HepG2 (cell line): Measurements from ENCODE around the gene MYCBPAP. TPM values are rescaled to one million over a fixed set of nuclear protein-coding genes. Genes with fewer than 3 reads are reported as not detected.

Source experiments
- ATAC-seq: fragments of 200-7000 bp; cut with Tn5 transposase; 3 replicates; pipeline ENCODE4 v1.9.1; 2020; ENCODE audit warnings: mild to moderate bottlenecking, moderate library complexity
- BruUV-seq: library from RNA; stranded (reverse); fragments of 400-500 nt; replicated peaks from 2 replicates; lab custom pipeline; 2021; lab: Mats Ljungman, UMichigan
- CTCF ChIA-PET: fragments of 300-600 bp; formaldehyde crosslinking; extraction: SDS; loops from one replicate; lab custom pipeline; 2021; ENCODE audit warnings: low total read pairs, inconsistent platforms, low intra/inter-chr PET ratio; lab: Yijun Ruan, JAX
- POLR2A ChIA-PET: fragments of 350-600 bp; sonication (Branson Sonifier 250); formaldehyde crosslinking; loops from one replicate; lab custom pipeline; 2020; ENCODE audit warnings: antibody characterized with exemption, inconsistent platforms; lab: Yijun Ruan, JAX
- DNase-seq: peaks from one replicate; pipeline ENCODE4 v3.0.0-alpha.2; 2015; ENCODE audit warnings: low spot score
- FAIRE-seq: peaks from 3 replicates; lab custom pipeline; 2011; peaks lifted over from hg19 to GRCh38; lab: Jason Lieb, UNC
- H2AFZ ChIP-seq: one replicate; pipeline ENCODE4 v1.6.1; 2011; ENCODE audit warnings: low read length, inconsistent platforms
- H3K27ac ChIP-seq: fragments of 300-600 bp; 3 replicates; pipeline ENCODE4 v1.8.0; 2011; ENCODE audit warnings: mixed run types, mild to moderate bottlenecking, mixed read lengths, low read length, inconsistent platforms; ENCODE audit not compliant: insufficient read depth; ENCODE audit errors: extremely low read length
- H3K27me3 ChIP-seq, 2 experiments: fragments of 200-600 bp in 1 of 2; 2 replicates in 1 of 2; 3 replicates in 1 of 2; pipeline versions ENCODE4 v1.6.0 to v1.8.0; 2011; ENCODE audit warnings: low read length in 2 of 2, mild to moderate bottlenecking in 2 of 2, moderate library complexity in 2 of 2, inconsistent platforms in 1 of 2; ENCODE audit not compliant: insufficient read depth in 2 of 2, control insufficient read depth in 1 of 2
- H3K36me3 ChIP-seq, 2 experiments: fragments of 200-600 bp in 1 of 2; replicated peaks in 1 of 2; 2 replicates in 1 of 2; 3 replicates in 1 of 2; pipeline versions ENCODE4 v1.5.1 to v1.8.0; 2011; ENCODE audit warnings: low read length in 2 of 2, inconsistent platforms in 1 of 2; ENCODE audit not compliant: insufficient read depth in 2 of 2, control insufficient read depth in 1 of 2
- H3K4me1 ChIP-seq: 2 replicates; pipeline ENCODE4 v1.5.1; 2012; ENCODE audit warnings: low read length, inconsistent platforms; ENCODE audit not compliant: insufficient read depth
- H3K4me2 ChIP-seq: 2 replicates; pipeline ENCODE4 v1.6.0; 2011; ENCODE audit warnings: low read depth, low read length, inconsistent platforms
- H3K4me3 ChIP-seq, 3 experiments: fragments of 200-600 bp in 1 of 3; sonication (generic), shearing (Covaris generic) in 1 of 3; replicated peaks in 1 of 3; 2 replicates each; pipeline ENCODE4 v1.5.1; 2011 to 2016; ENCODE audit warnings: low read length in 3 of 3, inconsistent platforms in 2 of 3, low read depth in 2 of 3, mild to moderate bottlenecking in 2 of 3, control low read depth in 1 of 3, mixed read lengths in 1 of 3; ENCODE audit not compliant: insufficient read depth in 1 of 3
- H3K79me2 ChIP-seq: one replicate; pipeline ENCODE4 v1.6.1; 2011; ENCODE audit warnings: low read length, inconsistent platforms; ENCODE audit not compliant: insufficient read depth
- H3K9ac ChIP-seq: 2 replicates; pipeline ENCODE4 v1.6.0; 2011; ENCODE audit warnings: mild to moderate bottlenecking, low read depth, low read length, inconsistent platforms; ENCODE audit not compliant: insufficient read depth
- H3K9me3 ChIP-seq: 2 replicates; pipeline ENCODE4 v1.5.1; 2012; ENCODE audit warnings: mild to moderate bottlenecking, low read length
- H4K20me1 ChIP-seq: 2 replicates; pipeline ENCODE4 v1.6.0; 2011; ENCODE audit warnings: inconsistent platforms, mild to moderate bottlenecking, low read length, moderate library complexity; ENCODE audit not compliant: insufficient read depth
- AKAP8 ChIP-seq: sonication (generic); formaldehyde crosslinking; IDR thresholded peaks from 2 replicates; pipeline ENCODE4 v1.5.1; 2020; ENCODE audit warnings: mild to moderate bottlenecking, missing genetic modification reagents
- BRD4 ChIP-seq: sonication (generic); formaldehyde crosslinking; IDR thresholded peaks from 2 replicates; pipeline ENCODE4 v1.4.0; 2020; ENCODE audit warnings: missing genetic modification reagents
- FOXK2 ChIP-seq: fragments of 450-650 bp; IDR thresholded peaks from 2 replicates; pipeline ENCODE4 v1.6.1; 2016
- HIVEP1 ChIP-seq: sonication (generic); formaldehyde crosslinking; IDR thresholded peaks from 2 replicates; pipeline ENCODE4 v1.4.0; 2020; ENCODE audit warnings: mild to moderate bottlenecking, missing genetic modification reagents
- KLF15 ChIP-seq: sonication (generic); formaldehyde crosslinking; IDR thresholded peaks from 2 replicates; pipeline ENCODE4 v1.8.1; 2023; ENCODE audit warnings: borderline replicate concordance, mild to moderate bottlenecking, inconsistent platforms, missing genetic modification reagents, mixed read lengths
- MED1 ChIP-seq: sonication (generic); formaldehyde crosslinking; IDR thresholded peaks from 2 replicates; pipeline ENCODE4 v1.4.0; 2020; ENCODE audit warnings: missing genetic modification reagents
- PPARG ChIP-seq: conservative IDR thresholded peaks from 2 replicates; pipeline ENCODE4 v1.6.1; 2016; ENCODE audit warnings: missing biosample characterization, missing genetic modification reagents
- U2AF1 ChIP-seq: fragments of 200-400 bp; formaldehyde crosslinking; optimal IDR thresholded peaks from 2 replicates; pipeline ENCODE3; 2017; ENCODE audit warnings: mild to moderate bottlenecking, low read depth, low read length
- ZNF230 ChIP-seq: sonication (generic); formaldehyde crosslinking; IDR thresholded peaks from 2 replicates; pipeline ENCODE4 v1.4.0; 2020; ENCODE audit warnings: mild to moderate bottlenecking, missing genetic modification reagents
- ZNF253 ChIP-seq: sonication (generic); formaldehyde crosslinking; IDR thresholded peaks from 2 replicates; pipeline ENCODE4 v1.8.0; 2022; ENCODE audit warnings: mild to moderate bottlenecking, missing genetic modification reagents, borderline replicate concordance
- WGBS: methylation state at CpG from one replicate; pipeline ENCODE4 v1.1.6; 2017; ENCODE audit warnings: low lambda C conversion rate; 5-methylcytosine and 5-hydroxymethylcytosine counted together
- in situ Hi-C: cut with HindIII; loops from 2 replicates; pipeline ENCODE4 v1.10.0; 2017; ENCODE audit warnings: low pct_unique_long_range_greater_than_20kb; ENCODE audit not compliant: extremely low pct_ligation_motif_present
- intact Hi-C: fragments of 100-400 bp; cut with micrococcal nuclease; formaldehyde crosslinking; loops from one replicate; pipeline ENCODE4 v1.10.0; 2022; ENCODE audit not compliant: unreplicated experiment
- polyA plus RNA-seq, 8 experiments: library from polyadenylated mRNA; depleted of rRNA in 3 of 8; stranded (reverse) in 7 of 8; unstranded in 1 of 8; fragments of >200 nt; fragmentation: Illumina TruSeq in 4 of 8; extraction: Trizol in 4 of 8; gene quantifications; 2 replicates each; pipeline versions ENCODE4 v1.2.1 to v1.2.3, GENCODE V29; 2011 to 2016; ENCODE audit warnings: low read depth in 4 of 8, missing spikeins in 1 of 8, mixed read lengths in 1 of 8; ENCODE audit not compliant: insufficient read depth in 1 of 8
- total RNA-seq, 5 experiments: library from RNA; depleted of rRNA; stranded (reverse); fragments of >200 nt; fragmentation: Illumina TruSeq; extraction: Trizol; gene quantifications; 2 replicates each; pipeline ENCODE4 v1.2.3, GENCODE V29; 2016; ENCODE audit warnings: low read depth in 1 of 5
- TF ChIP-seq, protein P1 (sequence below): sonication (generic); formaldehyde crosslinking; IDR thresholded peaks from 2 replicates; pipeline ENCODE4; 2020; ENCODE audit warnings: missing genetic modification reagents, mild to moderate bottlenecking, borderline replicate concordance
- TF ChIP-seq, protein P2 (sequence below): sonication (generic); formaldehyde crosslinking; IDR thresholded peaks from 2 replicates; pipeline ENCODE4 v1.4.0; 2020; ENCODE audit warnings: mild to moderate bottlenecking, missing genetic modification reagents

Gene MYCBPAP
- total and polyA plus RNA-seq, 2 of the 13 experiments (the other 11 are each of a cell fraction or from before 2014, with no cell fraction given), result 0.22 to 0.24 TPM

DNA sequence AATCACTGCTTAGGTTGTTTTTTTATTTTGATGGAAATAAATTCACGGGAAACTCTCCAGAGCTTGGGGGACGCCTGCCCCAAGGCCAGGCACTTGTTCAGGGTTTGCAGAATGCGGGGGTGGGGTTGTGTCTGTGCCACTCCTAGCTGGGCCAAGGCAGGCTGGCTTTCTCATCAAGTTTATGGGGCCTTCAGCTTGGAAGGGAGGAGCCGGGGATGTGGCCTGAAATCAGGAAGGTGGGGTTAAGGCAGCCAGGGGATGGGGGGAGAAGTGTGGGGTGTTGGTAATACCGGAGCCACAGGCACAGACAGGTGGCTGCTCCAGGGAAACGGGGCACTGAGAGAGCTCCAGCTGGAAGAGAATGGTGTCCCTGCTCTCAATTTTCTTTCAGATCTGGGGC, 37.8 kb upstream of the MYCBPAP start:
- intact Hi-C loops, result no loop called here
- CTCF ChIA-PET, result no interaction called here
- no peak for FAIRE-seq

DNA sequence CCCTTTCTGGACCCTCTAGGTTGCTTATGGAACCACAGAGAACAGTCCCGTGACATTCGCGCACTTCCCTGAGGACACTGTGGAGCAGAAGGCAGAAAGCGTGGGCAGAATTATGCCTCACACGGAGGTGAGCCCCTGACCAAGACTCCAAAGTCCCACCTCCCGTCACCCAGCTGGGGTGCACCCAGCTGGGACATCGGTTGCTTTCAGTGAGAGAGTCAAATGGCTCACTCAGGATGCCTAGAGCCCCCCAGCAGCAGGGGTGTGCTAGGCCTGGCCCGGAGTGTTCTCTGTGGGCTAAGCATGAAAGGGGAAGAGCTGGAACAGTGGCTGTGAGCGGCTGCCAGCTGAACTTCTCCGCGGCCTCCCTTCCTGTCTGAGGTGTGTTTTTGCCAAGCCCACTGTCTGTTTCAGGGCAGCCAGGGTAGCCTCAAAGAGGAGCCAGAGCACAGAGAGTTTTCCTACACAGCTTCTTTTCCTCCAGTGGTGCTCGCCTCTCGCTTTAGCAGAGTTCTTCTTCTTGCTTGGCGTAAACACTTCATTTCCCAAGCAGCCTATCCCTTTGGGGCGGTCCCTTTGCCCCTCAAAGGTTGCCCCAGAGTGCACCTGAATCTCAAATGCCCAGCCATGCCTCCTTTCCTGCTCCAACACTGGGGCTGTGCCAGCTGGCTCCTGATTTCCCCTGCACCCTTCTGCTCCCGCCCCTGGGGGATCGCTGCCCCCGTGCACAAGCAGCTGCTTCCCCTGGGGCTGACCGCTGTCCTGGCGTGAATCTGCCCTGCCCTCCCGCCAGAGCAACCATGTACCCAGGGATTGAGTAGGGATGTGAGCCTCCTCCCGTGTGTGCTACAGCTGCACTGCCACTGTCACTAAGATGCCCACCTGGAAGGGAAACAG, 37.0 kb upstream of the MYCBPAP start:
- in situ Hi-C loops (no loop called here), intact Hi-C loops (no loop called here)
- no peak overlapping the region for H2AFZ ChIP-seq
- BruUV-seq, result no TSS peak
- no peak overlapping the region for H3K4me2 ChIP-seq
- no peaks in the 10 kb centered on the region for H3K9me3 ChIP-seq
- ATAC-seq (no peak), DNase-seq (no peak), FAIRE-seq (no peak)
- H4K20me1 ChIP-seq, result no peaks in the 10 kb centered on the region
- no peak overlapping the region for H3K27ac ChIP-seq
- ChIA-PET POLR2A (no interaction called here), CTCF (no interaction called here)
- H3K27me3 ChIP-seq, result no peaks in the 10 kb centered on the region
- WGBS, result 95% methylated on average over 17 of the region's 22 CpGs
- peaks cover 11% of the 10 kb centered on the region for H3K4me1 ChIP-seq
- H3K79me2 ChIP-seq, result no peaks in the 10 kb centered on the region
- peaks cover 21 to 23% of the 10 kb centered on the region in 2 experiments; a peak in 4 of 5 replicates for H3K36me3 ChIP-seq
- no peak overlapping the region for H3K9ac ChIP-seq
- no peak overlapping the region for H3K4me3 ChIP-seq
- TF ChIP-seq, protein P1, sequence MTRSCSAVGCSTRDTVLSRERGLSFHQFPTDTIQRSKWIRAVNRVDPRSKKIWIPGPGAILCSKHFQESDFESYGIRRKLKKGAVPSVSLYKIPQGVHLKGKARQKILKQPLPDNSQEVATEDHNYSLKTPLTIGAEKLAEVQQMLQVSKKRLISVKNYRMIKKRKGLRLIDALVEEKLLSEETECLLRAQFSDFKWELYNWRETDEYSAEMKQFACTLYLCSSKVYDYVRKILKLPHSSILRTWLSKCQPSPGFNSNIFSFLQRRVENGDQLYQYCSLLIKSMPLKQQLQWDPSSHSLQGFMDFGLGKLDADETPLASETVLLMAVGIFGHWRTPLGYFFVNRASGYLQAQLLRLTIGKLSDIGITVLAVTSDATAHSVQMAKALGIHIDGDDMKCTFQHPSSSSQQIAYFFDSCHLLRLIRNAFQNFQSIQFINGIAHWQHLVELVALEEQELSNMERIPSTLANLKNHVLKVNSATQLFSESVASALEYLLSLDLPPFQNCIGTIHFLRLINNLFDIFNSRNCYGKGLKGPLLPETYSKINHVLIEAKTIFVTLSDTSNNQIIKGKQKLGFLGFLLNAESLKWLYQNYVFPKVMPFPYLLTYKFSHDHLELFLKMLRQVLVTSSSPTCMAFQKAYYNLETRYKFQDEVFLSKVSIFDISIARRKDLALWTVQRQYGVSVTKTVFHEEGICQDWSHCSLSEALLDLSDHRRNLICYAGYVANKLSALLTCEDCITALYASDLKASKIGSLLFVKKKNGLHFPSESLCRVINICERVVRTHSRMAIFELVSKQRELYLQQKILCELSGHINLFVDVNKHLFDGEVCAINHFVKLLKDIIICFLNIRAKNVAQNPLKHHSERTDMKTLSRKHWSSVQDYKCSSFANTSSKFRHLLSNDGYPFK, result no peak
- no peak for TF ChIP-seq BRD4 (CRISPR knock-in tag)
- TF ChIP-seq PPARG (CRISPR knock-in tag), result no peak
- TF ChIP-seq, protein P2, sequence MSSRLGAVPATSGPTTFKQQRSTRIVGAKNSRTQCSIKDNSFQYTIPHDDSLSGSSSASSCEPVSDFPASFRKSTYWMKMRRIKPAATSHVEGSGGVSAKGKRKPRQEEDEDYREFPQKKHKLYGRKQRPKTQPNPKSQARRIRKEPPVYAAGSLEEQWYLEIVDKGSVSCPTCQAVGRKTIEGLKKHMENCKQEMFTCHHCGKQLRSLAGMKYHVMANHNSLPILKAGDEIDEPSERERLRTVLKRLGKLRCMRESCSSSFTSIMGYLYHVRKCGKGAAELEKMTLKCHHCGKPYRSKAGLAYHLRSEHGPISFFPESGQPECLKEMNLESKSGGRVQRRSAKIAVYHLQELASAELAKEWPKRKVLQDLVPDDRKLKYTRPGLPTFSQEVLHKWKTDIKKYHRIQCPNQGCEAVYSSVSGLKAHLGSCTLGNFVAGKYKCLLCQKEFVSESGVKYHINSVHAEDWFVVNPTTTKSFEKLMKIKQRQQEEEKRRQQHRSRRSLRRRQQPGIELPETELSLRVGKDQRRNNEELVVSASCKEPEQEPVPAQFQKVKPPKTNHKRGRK (CRISPR knock-in tag), result no peak
- TF ChIP-seq AKAP8, result no peak
- TF ChIP-seq U2AF1, result no peak
- TF ChIP-seq HIVEP1 (CRISPR knock-in tag), result no peak
- no peak for TF ChIP-seq FOXK2
- no peak for TF ChIP-seq ZNF230 (CRISPR knock-in tag)

More for the DNA sequence above, 37.8 kb upstream of the MYCBPAP start:
- no TSS peak for BruUV-seq
- Histone ChIP-seq H3K27ac (no peak overlapping the region), H4K20me1 (no peaks in the 10 kb centered on the region), H3K9ac (no peak overlapping the region), H3K27me3 (no peaks in the 10 kb centered on the region), H2AFZ (no peak overlapping the region), H3K4me3 (no peak overlapping the region), H3K4me1 (peaks cover 3% of the 10 kb centered on the region), H3K36me3 (peaks cover 21 to 23% of the 10 kb centered on the region in 2 experiments; a peak in 4 of 5 replicates), H3K79me2 (no peaks in the 10 kb centered on the region), H3K4me2 (no peak overlapping the region), H3K9me3 (no peaks in the 10 kb centered on the region)
- ATAC-seq (no peak), DNase-seq (no peak)
- TF ChIP-seq KLF15 (CRISPR knock-in tag), result no peak
- no peak for TF ChIP-seq MED1 (CRISPR knock-in tag)
- no peak for TF ChIP-seq ZNF253 (CRISPR knock-in tag)
- in situ Hi-C loops, result no loop called here
- WGBS, result 97% methylated on average over 6 of the region's 6 CpGs
- POLR2A ChIA-PET, result no interaction called here
